Dermis blood vessel endothelial cell (primary cell): ENCODE data around the gene MUC3A. TPM values are rescaled to one million over a fixed set of nuclear protein-coding genes. Genes with fewer than 3 reads are reported as not detected.
"Not testable (repeated sequence)": the region's sequence is repeated elsewhere in the genome, so short reads cannot be mapped to it uniquely, and the experiment has no call there.

Experiments
- DNase-seq: peaks from one replicate; pipeline ENCODE4 v3.0.0; 2010
- total RNA-seq: library from RNA; depleted of rRNA; stranded (reverse); fragments of >200 nt; gene quantifications from 2 replicates; pipeline ENCODE4 v1.2.3, GENCODE V29; 2014

The MUC3A gene
- total RNA-seq, 1 donor from 2014 or later: not detected

GRCh38 chr7:100971111-100972001 is 22.0 kb downstream of the MUC3A start:
- DNase-seq: no peak

DNA sequence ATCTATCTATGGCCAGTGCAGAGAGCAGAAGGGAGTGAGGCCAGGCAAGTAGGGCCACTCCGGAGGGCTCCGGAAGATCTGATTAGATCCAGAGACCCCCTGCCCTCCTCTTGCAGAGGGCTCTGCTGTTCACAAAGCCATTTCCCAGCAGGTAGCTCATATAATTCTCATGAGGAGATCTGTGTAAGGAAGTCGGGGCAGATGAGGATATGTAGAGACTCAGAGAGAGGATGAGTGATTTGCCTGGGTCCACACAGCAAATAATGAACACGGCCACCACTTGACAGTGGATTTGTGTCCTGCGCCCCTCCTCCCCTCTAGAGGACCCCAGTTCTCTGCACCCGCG is 22.6 kb downstream of the MUC3A start:
- DNase-seq: no peak

DNA sequence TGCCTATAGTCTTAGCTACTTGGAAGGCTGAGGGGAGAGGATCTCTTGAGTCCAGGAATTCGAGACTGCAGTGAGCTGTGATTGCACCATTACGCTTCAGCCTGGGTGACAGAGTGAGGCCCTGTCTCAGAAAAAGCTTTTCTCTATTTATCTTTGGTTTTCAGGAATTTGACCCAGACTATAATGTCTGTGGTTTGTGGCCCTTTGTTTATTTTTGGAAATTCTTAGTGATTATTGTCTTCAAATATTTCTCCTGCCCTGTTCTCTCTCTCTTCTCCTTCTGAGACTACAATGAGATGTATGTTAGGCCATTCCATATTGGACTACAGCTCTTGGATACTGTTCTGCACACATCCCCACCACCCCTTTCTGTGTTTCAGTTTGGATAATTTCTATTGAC is 24.7 kb downstream of the MUC3A start:
- DNase-seq: no peak

DNA sequence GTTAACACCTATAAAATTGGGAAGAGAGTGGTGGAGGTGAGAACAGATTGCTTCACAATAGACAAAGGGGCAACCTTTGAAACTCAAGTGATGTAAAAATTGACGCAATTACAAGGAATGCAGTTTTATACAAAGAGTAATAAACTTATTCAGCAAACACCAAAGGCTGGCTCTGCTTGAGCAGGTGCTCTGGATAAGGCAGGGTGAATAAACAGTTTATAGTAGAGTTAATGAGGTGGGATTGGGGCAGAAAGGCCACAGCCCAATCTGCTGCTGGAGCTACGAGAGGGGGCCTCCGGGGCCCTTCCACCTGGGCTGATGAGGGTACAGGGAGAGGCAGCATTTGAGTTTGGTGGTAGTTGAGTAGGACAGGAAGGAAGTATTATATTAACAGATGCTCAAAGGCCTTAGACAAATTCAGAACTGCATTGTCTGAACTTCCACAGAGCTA is 26.1 kb downstream of the MUC3A start:
- no peak for DNase-seq

DNA sequence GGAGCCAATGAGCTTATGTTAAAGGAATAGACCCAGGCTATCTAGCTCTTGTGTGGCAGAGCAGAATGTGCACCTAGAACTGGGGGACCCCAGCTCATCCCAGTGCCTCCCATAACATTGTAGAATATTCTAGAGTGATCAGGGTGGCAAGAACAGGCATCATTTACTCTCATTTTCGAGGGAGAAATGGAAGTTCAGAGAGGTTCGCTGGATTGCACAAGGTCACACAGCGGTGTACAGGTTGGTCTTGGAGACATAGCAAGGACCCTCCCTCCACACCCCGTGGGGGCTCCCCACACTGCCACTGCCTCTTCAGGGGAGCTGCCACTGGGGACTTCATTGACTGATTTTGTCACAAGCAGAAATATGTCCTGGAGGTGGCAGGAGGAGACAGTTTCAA is 29.0 kb downstream of the MUC3A start:
- no peak for DNase-seq

- no peak for DNase-seq
These were observed 34.3 kb downstream of the MUC3A start for GRCh38 chr7:100983451-100984187.

- not testable (repeated sequence) for DNase-seq
These were observed 35.0 kb downstream of the MUC3A start for GRCh38 chr7:100984241-100984918.

GRCh38 chr7:100985033-100985797 is 35.9 kb downstream of the MUC3A start:
- DNase-seq: not testable (repeated sequence)

DNA sequence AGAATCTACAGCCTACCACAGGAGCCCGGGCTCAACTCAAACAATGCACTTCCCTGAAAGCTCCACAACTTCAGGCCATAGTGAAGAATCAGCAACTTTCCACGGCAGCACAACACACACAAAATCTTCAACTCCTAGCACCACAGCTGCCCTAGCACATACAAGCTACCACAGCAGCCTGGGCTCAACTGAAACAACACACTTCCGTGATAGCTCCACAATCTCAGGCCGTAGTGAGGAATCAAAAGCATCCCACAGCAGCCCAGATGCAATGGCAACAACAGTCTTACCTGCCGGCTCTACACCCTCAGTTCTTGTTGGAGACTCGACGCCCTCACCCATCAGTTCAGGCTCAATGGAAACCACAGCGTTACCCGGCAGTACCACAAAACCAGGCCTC is 42.3 kb downstream of the MUC3A start:
- no peak for DNase-seq

- not testable (repeated sequence) for DNase-seq
These were observed 42.9 kb downstream of the MUC3A start for GRCh38 chr7:100992280-100992679.

DNA sequence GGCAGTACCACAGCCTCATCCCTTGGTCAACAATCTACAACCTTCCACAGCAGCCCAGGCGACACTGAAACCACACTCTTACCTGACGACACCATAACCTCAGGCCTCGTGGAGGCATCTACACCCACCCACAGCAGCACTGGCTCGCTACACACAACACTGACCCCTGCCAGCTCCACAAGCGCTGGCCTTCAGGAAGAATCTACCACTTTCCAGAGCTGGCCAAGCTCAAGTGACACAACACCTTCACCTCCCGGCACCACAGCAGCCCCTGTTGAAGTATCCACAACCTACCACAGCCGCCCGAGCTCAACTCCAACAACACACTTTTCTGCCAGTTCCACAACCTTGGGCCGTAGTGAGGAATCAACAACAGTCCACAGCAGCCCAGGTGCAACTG is 45.3 kb downstream of the MUC3A start:
- DNase-seq: not testable (repeated sequence)

- DNase-seq: not testable (repeated sequence)
These were observed 49.2 kb downstream of the MUC3A start for GRCh38 chr7:100998530-100998929.

GRCh38 chr7:100999334-100999733 is 50.0 kb downstream of the MUC3A start:
- DNase-seq: not testable (repeated sequence)

GRCh38 chr7:101000025-101000424 is 50.7 kb downstream of the MUC3A start:
- DNase-seq: not testable (repeated sequence)

DNA sequence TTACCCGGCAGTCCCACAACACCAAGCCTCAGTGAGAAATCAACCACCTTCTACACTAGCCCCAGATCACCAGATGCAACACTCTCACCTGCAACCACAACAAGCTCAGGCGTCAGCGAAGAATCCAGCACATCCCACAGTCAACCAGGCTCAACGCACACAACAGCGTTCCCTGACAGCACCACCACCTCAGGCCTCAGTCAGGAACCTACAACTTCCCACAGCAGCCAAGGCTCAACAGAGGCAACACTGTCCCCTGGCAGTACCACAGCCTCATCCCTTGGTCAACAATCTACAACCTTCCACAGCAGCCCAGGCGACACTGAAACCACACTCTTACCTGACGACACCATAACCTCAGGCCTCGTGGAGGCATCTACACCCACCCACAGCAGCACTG is 53.0 kb downstream of the MUC3A start:
- DNase-seq: not testable (repeated sequence)

DNA sequence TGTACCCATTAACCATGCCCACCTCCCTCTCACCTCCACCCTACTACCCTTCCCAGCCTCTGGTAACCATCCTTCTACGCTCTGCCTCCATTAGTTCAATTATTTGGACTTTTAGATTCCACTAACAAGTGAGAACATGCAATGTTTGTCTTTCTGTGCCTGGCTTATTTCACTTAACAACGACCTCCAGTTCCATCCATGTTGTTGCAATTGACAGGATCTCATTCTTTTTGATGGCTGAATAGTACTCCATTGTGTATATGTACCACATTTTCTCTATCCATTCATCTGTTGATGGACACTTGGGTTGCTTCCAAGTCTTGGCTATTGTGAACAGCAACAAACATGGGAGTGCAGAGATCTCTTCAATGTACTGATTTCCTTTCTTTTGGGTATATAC is 58.0 kb downstream of the MUC3A start:
- not testable (repeated sequence) for DNase-seq

- DNase-seq: no peak
These were observed 60.3 kb downstream of the MUC3A start for GRCh38 chr7:101009629-101010028.

DNA sequence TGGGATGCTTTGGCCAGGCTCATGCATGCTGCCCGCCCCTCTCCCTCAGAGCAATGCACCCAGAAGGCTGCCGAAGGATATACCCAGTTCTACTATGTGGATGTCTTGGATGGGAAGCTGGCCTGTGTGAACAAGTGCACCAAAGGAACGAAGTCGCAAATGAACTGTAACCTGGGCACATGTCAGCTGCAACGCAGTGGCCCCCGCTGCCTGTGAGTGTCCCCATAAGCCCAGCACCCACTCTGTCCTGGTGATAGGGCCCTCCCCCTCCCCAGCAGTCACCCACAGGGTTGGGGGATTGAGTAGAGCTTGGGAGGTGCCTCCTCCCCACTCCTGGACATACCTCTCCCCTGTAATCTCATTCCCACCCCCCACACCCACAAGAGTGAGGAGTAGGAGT is 63.6 kb downstream of the MUC3A start:
- no peak for DNase-seq

DNA sequence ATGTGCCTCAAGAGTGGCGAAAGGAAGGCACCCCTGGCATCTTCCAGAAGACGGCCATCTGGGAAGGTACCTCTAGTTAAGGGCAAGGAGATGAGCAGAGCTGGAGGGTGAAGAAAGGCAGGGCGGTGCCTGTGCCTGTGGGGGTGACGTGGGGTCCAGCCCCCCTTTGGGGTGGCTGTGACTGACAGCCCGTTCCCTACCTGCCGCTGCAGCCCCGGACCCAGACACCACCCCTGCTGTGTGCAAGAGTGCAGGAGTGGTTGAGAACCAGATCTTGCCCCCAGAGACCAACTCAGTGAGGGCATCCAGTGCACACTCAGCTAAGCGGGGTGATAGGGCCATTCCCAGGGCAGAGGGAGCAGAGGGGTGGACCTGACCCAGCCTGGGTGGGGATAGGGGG is 66.3 kb downstream of the MUC3A start:
- no peak for DNase-seq

GRCh38 chr7:101017064-101017777 is 67.9 kb downstream of the MUC3A start:
- DNase-seq: peak; percentile 58
